ENCODE data around the gene IGDCC3.
"Not testable (repeated sequence)": the region's sequence is repeated elsewhere in the genome, so short reads cannot be mapped to it uniquely, and the experiment has no call there.

IGDCC3 gene

DNA sequence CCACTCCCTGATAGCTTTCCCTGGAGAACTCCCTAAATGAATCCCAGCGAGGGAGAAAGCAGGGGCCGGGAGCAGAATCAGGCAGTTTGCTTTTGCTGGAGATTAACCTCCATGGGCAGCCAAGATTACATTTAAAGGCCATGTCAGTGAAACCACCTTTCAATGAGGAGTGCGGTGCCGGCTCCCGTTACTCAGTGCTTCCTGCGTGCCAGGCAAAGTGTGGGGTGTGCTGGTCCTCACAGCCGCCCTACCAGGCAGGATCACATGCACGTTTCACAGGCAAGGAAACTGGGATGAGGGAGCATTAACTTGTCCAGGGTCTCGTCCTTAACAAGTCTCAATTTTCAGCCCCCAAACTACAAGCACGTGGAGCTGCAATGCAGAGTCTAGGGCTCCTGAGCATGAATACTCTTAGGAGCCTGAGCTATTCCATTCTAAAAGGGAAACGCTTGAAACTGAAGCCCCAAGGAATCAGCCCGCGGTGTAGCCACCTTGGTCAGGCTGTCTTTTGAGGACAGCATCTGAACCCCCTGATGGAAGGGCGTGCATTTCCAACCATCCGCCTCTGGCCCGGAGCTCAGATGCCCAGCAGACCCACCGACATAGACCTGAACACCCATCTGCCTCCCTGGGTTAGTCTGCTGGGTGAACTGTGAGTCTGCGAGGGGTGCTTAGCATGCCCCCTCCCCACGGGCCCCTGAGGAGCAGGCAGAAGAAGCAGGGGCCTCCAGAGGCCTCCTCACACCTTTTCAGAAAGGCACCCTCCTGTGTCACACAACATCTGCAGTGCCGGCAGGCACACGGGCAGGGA is 5.6 kb downstream of the IGDCC3 start:
- DNase-seq (ENCODE audit: low read depth, low spot score): no peak

DNA sequence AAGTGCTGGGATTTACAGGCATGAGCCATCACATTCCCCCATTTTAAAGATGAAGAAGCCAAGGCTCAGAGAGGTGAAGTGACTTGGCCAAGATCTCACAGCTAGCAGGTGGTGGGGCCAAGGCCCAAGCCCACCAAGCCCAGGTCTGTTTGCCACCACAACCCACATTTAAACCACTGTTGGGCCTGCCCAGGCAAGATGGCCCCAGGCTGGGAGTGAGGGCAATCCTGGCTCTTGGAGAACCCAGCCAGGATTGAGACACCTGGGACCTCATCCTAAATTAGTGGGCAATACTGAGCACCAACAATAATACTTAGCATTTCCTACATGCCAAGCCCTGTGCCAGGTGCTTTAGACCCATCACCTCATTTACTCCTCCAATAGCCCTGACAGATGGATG is 6.9 kb downstream of the IGDCC3 start:
- DNase-seq (ENCODE audit: low read depth, low spot score): no peak

- no peak for DNase-seq (ENCODE audit: low read depth, low spot score)
Observed at GRCh38 chr15:65369651-65370050, 8.2 kb downstream of the IGDCC3 start.

- DNase-seq (ENCODE audit: low read depth, low spot score): no peak
Observed at GRCh38 chr15:65369212-65369547, 8.6 kb downstream of the IGDCC3 start.

DNA sequence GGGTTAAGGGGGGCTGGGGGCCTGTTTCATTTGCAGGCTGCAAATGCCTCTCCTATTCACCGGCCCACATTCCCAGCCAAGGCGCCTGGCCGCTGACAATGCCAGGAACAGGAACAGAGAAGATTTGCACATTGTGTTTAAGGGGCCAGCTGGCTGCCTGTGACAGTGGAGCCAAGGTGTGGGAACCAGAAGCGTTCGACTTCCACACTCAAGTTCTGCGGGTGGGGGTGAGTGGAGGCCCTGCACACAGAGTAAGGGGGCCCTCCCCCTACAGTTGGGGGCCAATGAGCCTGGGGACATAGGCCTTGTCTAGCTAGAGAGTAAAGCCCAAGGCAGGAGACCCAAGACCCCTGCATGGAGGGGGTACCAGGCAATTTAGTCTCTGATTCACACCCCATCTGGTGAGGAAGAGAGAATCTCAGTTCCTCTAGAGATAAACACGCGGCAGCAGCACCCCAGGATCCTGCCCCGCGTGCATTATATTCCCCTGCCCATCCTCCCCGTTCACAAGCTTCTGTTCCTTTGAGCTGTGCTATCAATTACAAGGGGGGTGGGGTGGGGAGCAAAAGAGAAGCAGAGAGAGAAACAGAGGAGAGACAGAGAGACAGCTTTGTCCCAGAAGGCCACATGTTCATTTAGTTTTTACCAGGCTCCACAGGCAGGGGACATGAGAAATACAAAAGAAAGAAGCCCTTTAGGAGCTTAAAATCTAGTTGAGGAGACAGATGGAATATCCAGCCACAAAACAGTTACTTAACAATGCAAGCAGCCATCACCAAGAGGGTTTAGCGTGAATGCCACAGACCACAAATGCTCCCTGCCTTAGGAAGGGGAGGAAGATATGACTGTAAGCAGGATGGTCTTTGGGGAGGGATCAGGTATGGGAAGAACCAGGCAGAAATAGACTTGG is 9.2 kb downstream of the IGDCC3 start:
- DNase-seq (ENCODE audit: low read depth, low spot score): peak; percentile 34

- no peak for DNase-seq (ENCODE audit: low read depth, low spot score)
Observed at GRCh38 chr15:65366122-65366892, 11.5 kb downstream of the IGDCC3 start.

DNA sequence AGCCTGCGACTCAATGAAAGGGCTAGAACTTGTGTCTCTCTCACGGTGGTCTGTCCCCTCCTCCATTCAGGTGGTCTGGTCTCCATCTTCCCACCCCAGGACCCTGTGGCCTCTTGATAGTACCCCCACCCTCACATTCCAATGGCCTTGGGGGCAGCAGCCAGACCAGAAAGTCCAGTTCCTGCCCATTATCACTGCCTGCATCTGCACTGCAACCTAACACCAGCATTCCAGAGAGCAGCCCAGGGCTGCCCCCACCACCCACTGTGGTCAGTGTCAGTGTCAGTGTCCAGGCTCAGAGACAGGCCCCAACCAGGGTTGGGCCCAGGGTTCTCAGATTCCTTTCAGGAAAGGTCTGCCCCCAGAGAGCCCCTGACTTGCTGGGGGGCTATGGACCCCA is 12.6 kb downstream of the IGDCC3 start:
- peak; percentile 36 for DNase-seq (ENCODE audit: low read depth, low spot score)

- DNase-seq (ENCODE audit: low read depth, low spot score): no peak
Observed at GRCh38 chr15:65363766-65364165, 14.0 kb downstream of the IGDCC3 start.

GRCh38 chr15:65363306-65363705 is 14.5 kb downstream of the IGDCC3 start:
- DNase-seq (ENCODE audit: low read depth, low spot score): no peak

GRCh38 chr15:65362491-65362890 is 15.3 kb downstream of the IGDCC3 start:
- no peak for DNase-seq (ENCODE audit: low read depth, low spot score)

GRCh38 chr15:65361708-65362459 is 15.9 kb downstream of the IGDCC3 start:
- DNase-seq (ENCODE audit: low read depth, low spot score): no peak

DNA sequence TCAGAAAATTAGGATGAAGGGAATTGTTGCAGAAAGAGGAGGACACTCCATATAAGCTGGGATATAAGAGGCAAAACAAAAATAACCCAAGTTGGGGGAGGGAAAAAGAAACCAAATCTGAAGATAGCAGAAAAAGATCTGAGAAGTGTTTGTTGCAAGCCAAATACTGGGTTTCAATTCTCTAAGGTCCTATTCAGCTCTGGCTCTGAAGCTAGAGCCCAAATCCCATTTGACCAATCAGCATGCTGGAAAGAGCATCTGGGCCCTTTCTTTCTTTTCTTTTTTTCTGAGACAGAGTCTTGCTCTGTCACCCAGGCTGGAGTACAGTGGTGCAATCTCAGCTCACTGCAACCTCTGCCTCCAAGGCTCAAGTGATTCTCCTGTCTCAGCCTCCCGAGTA is 17.3 kb downstream of the IGDCC3 start:
- no peak for DNase-seq (ENCODE audit: low read depth, low spot score)

DNA sequence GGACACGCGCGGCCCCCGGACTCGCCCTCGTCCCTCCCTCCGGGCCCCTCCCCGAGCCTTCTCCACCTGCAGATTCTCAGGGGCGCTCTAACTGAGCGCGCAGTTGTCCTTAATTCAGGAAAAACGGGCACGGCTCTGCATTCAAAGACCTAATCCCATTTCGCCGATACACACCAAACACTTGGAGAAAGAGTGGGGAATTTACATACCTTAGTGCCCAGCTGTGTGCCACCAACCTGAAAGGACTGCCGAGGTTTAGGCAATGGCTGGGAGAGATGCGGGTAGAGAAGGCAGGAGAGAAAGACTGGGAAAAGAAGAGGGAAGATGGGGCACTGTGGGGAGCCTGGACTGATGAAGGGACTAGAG is 21.8 kb downstream of the IGDCC3 start:
- DNase-seq (ENCODE audit: low read depth, low spot score): no peak

- DNase-seq (ENCODE audit: low read depth, low spot score): peak; percentile 36
Observed at GRCh38 chr15:65355173-65355987, 22.4 kb downstream of the IGDCC3 start.

DNA sequence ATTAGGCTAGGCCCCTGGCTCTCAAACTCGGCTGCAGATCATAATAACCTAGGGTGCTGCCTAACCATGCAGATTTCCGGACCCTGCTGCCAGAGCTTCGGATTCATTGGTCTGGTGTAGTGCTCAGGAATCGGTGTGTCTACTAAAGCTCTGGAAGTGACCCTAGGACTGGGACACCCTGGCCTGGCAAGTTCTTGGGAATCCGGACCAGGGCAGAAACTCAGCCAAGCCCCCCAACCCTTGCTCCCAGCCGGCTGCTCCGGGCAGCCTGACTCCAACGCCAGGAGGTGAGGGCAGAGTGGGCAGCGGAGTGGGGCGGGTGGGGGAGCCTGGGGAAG is 23.0 kb downstream of the IGDCC3 start:
- no peak for DNase-seq (ENCODE audit: low read depth, low spot score)

DNA sequence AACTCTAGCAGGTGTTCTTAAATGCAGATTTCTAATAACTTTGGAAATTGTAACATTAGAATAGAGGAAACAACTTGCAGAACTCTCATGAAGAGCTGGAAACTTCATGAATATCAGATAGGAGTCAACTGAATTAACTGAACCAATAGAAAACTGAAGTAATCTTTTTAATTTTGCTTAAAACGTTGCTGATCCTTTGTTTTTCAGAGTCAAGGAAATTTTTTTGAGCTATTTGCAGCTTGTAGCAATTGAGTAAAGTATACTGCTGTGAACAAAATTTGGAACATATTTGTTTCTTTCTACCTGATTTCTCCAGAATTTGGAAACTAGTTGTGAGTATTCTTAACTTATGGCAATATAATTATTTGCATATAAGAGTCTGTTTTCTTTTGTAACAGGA is 25.8 kb downstream of the IGDCC3 start:
- DNase-seq (ENCODE audit: low read depth, low spot score): not testable (repeated sequence)

DNA sequence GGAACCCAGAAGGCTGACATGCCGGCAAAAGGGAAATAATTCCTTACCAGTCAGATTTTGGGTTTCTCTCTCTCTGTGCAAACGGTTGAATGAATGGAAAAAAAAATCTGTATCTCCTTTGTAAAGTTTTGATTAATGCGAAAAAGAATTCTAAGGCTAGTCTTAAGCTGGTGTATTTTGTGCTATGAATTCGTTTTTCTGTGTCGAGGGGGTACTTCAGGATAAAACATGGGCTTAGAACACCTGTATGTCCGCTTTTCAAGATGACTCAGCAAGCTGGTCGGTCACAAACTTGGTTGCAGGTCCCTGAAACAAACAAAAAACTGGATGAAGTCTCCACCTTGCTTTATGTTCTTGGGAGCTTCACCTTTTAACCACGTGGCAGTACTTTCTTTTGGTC is 28.5 kb downstream of the IGDCC3 start:
- no peak for DNase-seq (ENCODE audit: low read depth, low spot score)

DNA sequence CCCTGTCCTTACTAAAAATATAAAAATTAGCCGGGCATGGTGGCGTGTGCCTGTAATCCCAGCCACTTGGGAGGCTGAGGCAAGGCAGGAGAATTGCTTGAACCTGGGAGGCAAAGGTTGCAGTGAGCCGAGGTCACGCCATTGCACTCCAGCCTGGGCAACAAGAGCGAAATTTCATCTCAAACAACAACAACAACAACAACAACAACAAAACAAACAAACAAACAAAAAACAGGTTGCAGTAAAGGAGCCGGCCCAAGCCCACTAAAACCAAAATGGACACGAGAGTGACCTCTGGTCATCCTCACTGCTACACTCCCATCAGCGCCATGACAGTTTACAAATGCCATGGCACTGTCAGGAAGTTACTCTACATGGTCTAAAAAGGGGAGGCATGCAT is 30.0 kb downstream of the IGDCC3 start:
- not testable (repeated sequence) for DNase-seq (ENCODE audit: low read depth, low spot score)

GRCh38 chr15:65346856-65347598 is 30.8 kb downstream of the IGDCC3 start:
- no peak for DNase-seq (ENCODE audit: low read depth, low spot score)

GRCh38 chr15:65344914-65345275 is 32.9 kb downstream of the IGDCC3 start:
- no peak for DNase-seq (ENCODE audit: low read depth, low spot score)
